Astrocyte of the spinal cord (primary cell): ENCODE results near the gene GCNT2.

Source experiments
- DNase-seq: peaks from one replicate; pipeline ENCODE4 v3.0.0; 2011; ENCODE audit warnings: low read depth, low spot score
- H3K4me3 ChIP-seq: 2 replicates; pipeline ENCODE4 v1.5.1; 2011; ENCODE audit warnings: low read depth, mild to moderate bottlenecking, low read length, moderate library complexity
- CTCF ChIP-seq: IDR thresholded peaks from 2 replicates; pipeline ENCODE4 v1.5.1; 2012; ENCODE audit warnings: low read depth, mild to moderate bottlenecking, low read length, inconsistent platforms
- in situ Hi-C: cut with HindIII; loops from 2 replicates; pipeline ENCODE4 v1.10.0; 2017; ENCODE audit warnings: low sequenced_read_pairs

GCNT2 gene

GRCh38 chr6:10589429-10589727, 68.2 kb downstream of the GCNT2 start:
- H3K4me3 ChIP-seq, result no peak overlapping the region
- in situ Hi-C loops, result no loop called here
- TF ChIP-seq CTCF, result no peak
- DNase-seq, result no peak

GRCh38 chr6:10589983-10590382, 68.8 kb downstream of the GCNT2 start:
- TF ChIP-seq CTCF, result no peak

GRCh38 chr6:10591422-10592160, 70.4 kb downstream of the GCNT2 start:
- H3K4me3 ChIP-seq, result no peak overlapping the region
- in situ Hi-C loops, result no loop called here
- no peak for TF ChIP-seq CTCF
- no peak for DNase-seq

More at GRCh38 chr6:10589983-10590382, 68.8 kb downstream of the GCNT2 start:
- H3K4me3 ChIP-seq, result no peak overlapping the region
- in situ Hi-C loops, result no loop called here
- DNase-seq, result no peak

GRCh38 chr6:10595731-10596664, 74.8 kb downstream of the GCNT2 start:
- in situ Hi-C loops, result no loop called here

GRCh38 chr6:10597499-10598001, 76.4 kb downstream of the GCNT2 start:
- TF ChIP-seq CTCF, result no peak
- no peak overlapping the region for H3K4me3 ChIP-seq
- in situ Hi-C loops, result no loop called here
- no peak for DNase-seq

More at GRCh38 chr6:10595731-10596664, 74.8 kb downstream of the GCNT2 start:
- H3K4me3 ChIP-seq, result no peak overlapping the region
- peak; percentile 29 for DNase-seq
- TF ChIP-seq CTCF, result no peak

- in situ Hi-C loops, result no loop called here
These were observed 77.2 kb downstream of the GCNT2 start for GRCh38 chr6:10598084-10598960.

More at GRCh38 chr6:10598084-10598960, 77.2 kb downstream of the GCNT2 start:
- TF ChIP-seq CTCF, result no peak
- no peak overlapping the region for H3K4me3 ChIP-seq
- DNase-seq, result no peak
